ENCODE data around the gene CCDC57.

The CCDC57 gene

GRCh38 chr17:82226809-82227628 lies 14.4 kb upstream of the CCDC57 start:
- ATAC-seq (ENCODE audit: insufficient read depth, low read depth) (no peak), DNase-seq (no peak)
- no peaks in the 10 kb centered on the region for H4K20me1 ChIP-seq (ENCODE audit: insufficient read depth, low read length)
- no peaks in the 10 kb centered on the region for H3K36me3 ChIP-seq (ENCODE audit: insufficient read depth, low read length)
- H3K27me3 ChIP-seq (ENCODE audit: insufficient read depth, low read length, poor library complexity) = peaks cover 3% of the 10 kb centered on the region
- peak overlapping the region; percentile 92; the same call in 1 of the 2 replicates for H3K9ac ChIP-seq (ENCODE audit: low read depth, low read length)
- peaks cover 3% of the 10 kb centered on the region; the same call in 1 of the 2 replicates for H3K79me2 ChIP-seq (ENCODE audit: insufficient read depth, low read length)
- peak overlapping the region in 1 of 2 experiments; percentile 79; a peak in 1 of 4 replicates for H3K4me3 ChIP-seq (ENCODE audit: low read depth in 1 of 2, low read length in 2 of 2)
- TF ChIP-seq CTCF (IDR thresholded peaks at IDR 0.05; ENCODE audit: borderline replicate concordance, extremely low read depth, low read length, poor library complexity, severe bottlenecking) (no peak), EZH2 (IDR thresholded peaks at IDR 0.05; ENCODE audit: borderline replicate concordance, low read depth, low read length, severe bottlenecking) (no peak)
- H3K27ac ChIP-seq (ENCODE audit: low read length) = no peak overlapping the region
- H3K4me2 ChIP-seq (ENCODE audit: insufficient read depth, low read length) = peak overlapping the region; percentile 78; the same call in 1 of the 2 replicates
- peaks cover 24% of the 10 kb centered on the region for H3K4me1 ChIP-seq (ENCODE audit: insufficient read depth, low read length)
- H2AFZ ChIP-seq (ENCODE audit: low read depth, low read length) = no peak overlapping the region
- no peaks in the 10 kb centered on the region for H3K9me3 ChIP-seq (ENCODE audit: insufficient read depth, low read length, severe bottlenecking)

- Histone ChIP-seq H3K27ac (ENCODE audit: low read length) (no peak overlapping the region), H3K4me2 (ENCODE audit: insufficient read depth, low read length) (no peak overlapping the region), H3K79me2 (ENCODE audit: insufficient read depth, low read length) (peaks cover 3% of the 10 kb centered on the region; the same call in 1 of the 2 replicates), H3K27me3 (ENCODE audit: insufficient read depth, low read length, poor library complexity) (peaks cover 3% of the 10 kb centered on the region), H3K4me3 (ENCODE audit: low read depth in 1 of 2, low read length in 2 of 2) (no peak overlapping the region), H3K9ac (ENCODE audit: low read depth, low read length) (no peak overlapping the region), H3K36me3 (ENCODE audit: insufficient read depth, low read length) (no peaks in the 10 kb centered on the region), H4K20me1 (ENCODE audit: insufficient read depth, low read length) (no peaks in the 10 kb centered on the region), H3K4me1 (ENCODE audit: insufficient read depth, low read length) (peaks cover 24% of the 10 kb centered on the region), H3K9me3 (ENCODE audit: insufficient read depth, low read length, severe bottlenecking) (no peaks in the 10 kb centered on the region), H2AFZ (ENCODE audit: low read depth, low read length) (no peak overlapping the region)
- ATAC-seq (ENCODE audit: insufficient read depth, low read depth) (no peak), DNase-seq (no peak)
- no peak for TF ChIP-seq CTCF (IDR thresholded peaks at IDR 0.05; ENCODE audit: borderline replicate concordance, extremely low read depth, low read length, poor library complexity, severe bottlenecking)
- TF ChIP-seq EZH2 (IDR thresholded peaks at IDR 0.05; ENCODE audit: borderline replicate concordance, low read depth, low read length, severe bottlenecking) = no peak
These were observed 13.6 kb upstream of the CCDC57 start for GRCh38 chr17:82226146-82226808.

- Histone ChIP-seq H3K4me3 (ENCODE audit: low read depth in 1 of 2, low read length in 2 of 2) (no peak overlapping the region), H2AFZ (ENCODE audit: low read depth, low read length) (no peak overlapping the region), H3K9me3 (ENCODE audit: insufficient read depth, low read length, severe bottlenecking) (no peaks in the 10 kb centered on the region), H3K27ac (ENCODE audit: low read length) (no peak overlapping the region), H4K20me1 (ENCODE audit: insufficient read depth, low read length) (no peaks in the 10 kb centered on the region), H3K79me2 (ENCODE audit: insufficient read depth, low read length) (peaks cover 3% of the 10 kb centered on the region; the same call in 1 of the 2 replicates), H3K9ac (ENCODE audit: low read depth, low read length) (no peak overlapping the region), H3K36me3 (ENCODE audit: insufficient read depth, low read length) (no peaks in the 10 kb centered on the region), H3K4me2 (ENCODE audit: insufficient read depth, low read length) (no peak overlapping the region), H3K27me3 (ENCODE audit: insufficient read depth, low read length, poor library complexity) (peaks cover 3% of the 10 kb centered on the region), H3K4me1 (ENCODE audit: insufficient read depth, low read length) (peaks cover 24% of the 10 kb centered on the region)
- TF ChIP-seq EZH2 (IDR thresholded peaks at IDR 0.05; ENCODE audit: borderline replicate concordance, low read depth, low read length, severe bottlenecking) = no peak
- TF ChIP-seq CTCF (IDR thresholded peaks at IDR 0.05; ENCODE audit: borderline replicate concordance, extremely low read depth, low read length, poor library complexity, severe bottlenecking) = no peak
- DNase-seq (no peak), ATAC-seq (ENCODE audit: insufficient read depth, low read depth) (no peak)
These were observed 12.9 kb upstream of the CCDC57 start for GRCh38 chr17:82225368-82226029.
